Ureter (tissue), 1 donor: ENCODE data around the gene RUVBL2. TPM values are rescaled to one million over a fixed set of nuclear protein-coding genes. Genes with fewer than 3 reads are reported as not detected.
A peak's percentile ranks its signal among the peaks of the same experiment; 100 is the strongest.

ENCODE experiments used
- DNase-seq: peaks from one replicate; pipeline ENCODE4 v3.0.0-alpha.2; 2020; ENCODE audit warnings: low spot score
- total RNA-seq: library from RNA; stranded (reverse); gene quantifications from one replicate; pipeline ENCODE4 v1.2.4, GENCODE V29; 2023
- donor health status: DM: yes; HTN: yes; CAD: no.

Gene RUVBL2
- total RNA-seq, 1 donor from 2014 or later, result 66.7 TPM

GRCh38 chr19:48989701-48990291 lies 3.9 kb upstream of the RUVBL2 start:
- DNase-seq, result no peak

GRCh38 chr19:48990400-48990799 lies 3.3 kb upstream of the RUVBL2 start:
- DNase-seq, result no peak

GRCh38 chr19:48991011-48991609 lies 2.6 kb upstream of the RUVBL2 start:
- DNase-seq, result no peak

GRCh38 chr19:48991873-48992580 lies 1.7 kb upstream of the RUVBL2 start:
- DNase-seq, result peak; percentile 81

GRCh38 chr19:48992581-48993174 lies 1.0 kb upstream of the RUVBL2 start:
- no peak for DNase-seq

- no peak for DNase-seq
These were observed 324 bp downstream of the RUVBL2 start for GRCh38 chr19:48994035-48994386.

GRCh38 chr19:48997972-48998371 lies 4.3 kb downstream of the RUVBL2 start:
- DNase-seq, result no peak

GRCh38 chr19:48999481-49000325 lies 6.0 kb downstream of the RUVBL2 start:
- no peak for DNase-seq

GRCh38 chr19:49004133-49004532 lies 10.4 kb downstream of the RUVBL2 start:
- no peak for DNase-seq

- DNase-seq, result no peak
These were observed 11.4 kb downstream of the RUVBL2 start for GRCh38 chr19:49004964-49005614.

- no peak for DNase-seq
These were observed 13.2 kb downstream of the RUVBL2 start for GRCh38 chr19:49006905-49007304.

GRCh38 chr19:49009828-49010227 lies 16.1 kb downstream of the RUVBL2 start:
- DNase-seq, result no peak

GRCh38 chr19:49010453-49010852 lies 16.8 kb downstream of the RUVBL2 start:
- no peak for DNase-seq

GRCh38 chr19:49011194-49011593 lies 17.5 kb downstream of the RUVBL2 start:
- DNase-seq, result no peak

GRCh38 chr19:49014123-49014869 lies 20.6 kb downstream of the RUVBL2 start:
- no peak for DNase-seq

GRCh38 chr19:49014870-49015255 lies 21.2 kb downstream of the RUVBL2 start:
- DNase-seq, result no peak

- DNase-seq, result no peak
These were observed 22.6 kb downstream of the RUVBL2 start for GRCh38 chr19:49016067-49016839.

- DNase-seq, result no peak
These were observed 23.5 kb downstream of the RUVBL2 start, which contains the start of gene LHB for GRCh38 chr19:49017041-49017665. TSS of gene LHB (minus strand) at chr19:49017091. CDS start at chr19:49017081, 10 bp downstream.

- DNase-seq, result no peak
These were observed 24.1 kb downstream of the RUVBL2 start for GRCh38 chr19:49017666-49018351.
